GM12891 (cell line): ENCODE results near the gene GAPDH.
"Not testable (repeated sequence)": the region's sequence is repeated elsewhere in the genome, so short reads cannot be mapped to it uniquely, and the experiment has no call there.

Source experiments
- DNase-seq: peaks from one replicate; pipeline ENCODE4 v3.0.0; 2011; ENCODE audit warnings: low spot score; ENCODE audit not compliant: insufficient read length
- FAIRE-seq: peaks from 2 replicates; lab custom pipeline; 2011; peaks lifted over from hg19 to GRCh38; lab: Jason Lieb, UNC
- PAX5 ChIP-seq: IDR thresholded peaks from 2 replicates; pipeline ENCODE4 v1.6.1; 2011; ENCODE audit warnings: low read length, moderate library complexity, mild to moderate bottlenecking; ENCODE audit not compliant: insufficient read depth, severe bottlenecking
- POLR2A ChIP-seq: IDR thresholded peaks from 2 replicates; pipeline ENCODE4 v1.6.1; 2011; ENCODE audit warnings: low read depth, low read length, control low read depth
- POLR2AphosphoS5 ChIP-seq: IDR thresholded peaks from 2 replicates; pipeline ENCODE4 v1.6.1; 2011; ENCODE audit warnings: low read depth, low read length, control low read depth
- POU2F2 ChIP-seq: IDR thresholded peaks from 2 replicates; pipeline ENCODE4 v1.6.1; 2011; ENCODE audit warnings: low read depth, mild to moderate bottlenecking, control low read depth, low read length, moderate library complexity
- SPI1 ChIP-seq: IDR thresholded peaks from 2 replicates; pipeline ENCODE4 v1.6.1; 2011; ENCODE audit warnings: low read depth, low read length, control low read depth
- TAF1 ChIP-seq: IDR thresholded peaks from 2 replicates; pipeline ENCODE4 v1.6.1; 2011; ENCODE audit warnings: low read depth, low read length, control low read depth

Gene GAPDH

GRCh38 chr12:6551496-6552139, 17.3 kb downstream of the GAPDH start:
- TF ChIP-seq SPI1 (no peak), POLR2AphosphoS5 (no peak), POLR2A (no peak), POU2F2 (no peak), TAF1 (no peak), PAX5 (no peak)
- DNase-seq, result no peak
- FAIRE-seq, result no peak

GRCh38 chr12:6552140-6552551, 17.8 kb downstream of the GAPDH start:
- FAIRE-seq (no peak), DNase-seq (no peak)
- TF ChIP-seq POLR2AphosphoS5 (no peak), POU2F2 (no peak), SPI1 (no peak), POLR2A (no peak), PAX5 (no peak), TAF1 (no peak)

- peak; percentile 77 for FAIRE-seq
- TF ChIP-seq POLR2AphosphoS5 (no peak), TAF1 (no peak), PAX5 (no peak), POLR2A (no peak), SPI1 (no peak), POU2F2 (no peak)
- DNase-seq, result no peak
These were observed 18.9 kb downstream of the GAPDH start for GRCh38 chr12:6553051-6553868.

- FAIRE-seq, result peak; percentile 94
- TF ChIP-seq POLR2A (no peak), TAF1 (no peak), POU2F2 (no peak), POLR2AphosphoS5 (no peak), SPI1 (no peak), PAX5 (no peak)
- peak; percentile 82 for DNase-seq
These were observed 20.1 kb downstream of the GAPDH start for GRCh38 chr12:6554168-6555017.

GRCh38 chr12:6555018-6555691, 20.8 kb downstream of the GAPDH start:
- DNase-seq (no peak), FAIRE-seq (peak; percentile 71)
- TF ChIP-seq SPI1 (no peak), POU2F2 (no peak), PAX5 (no peak), TAF1 (no peak), POLR2A (no peak)

- not testable (repeated sequence) for FAIRE-seq, DNase-seq
- TF ChIP-seq POLR2A, result 0 out of 2 replicates have a peak, but pooled peaks have one; percentile 19
These were observed 22.1 kb downstream of the GAPDH start for GRCh38 chr12:6556496-6556817.

GRCh38 chr12:6556857-6557256, 22.5 kb downstream of the GAPDH start:
- no peak for TF ChIP-seq POU2F2
- TF ChIP-seq TAF1, result no peak
- TF ChIP-seq SPI1, result no peak
- TF ChIP-seq POLR2AphosphoS5, result no peak
- no peak for TF ChIP-seq POLR2A
- no peak for TF ChIP-seq PAX5
- DNase-seq, result no peak
- FAIRE-seq, result no peak

GRCh38 chr12:6558014-6558760, 23.9 kb downstream of the GAPDH start:
- DNase-seq, FAIRE-seq: not testable (repeated sequence)

- no peak for DNase-seq
- no peak for FAIRE-seq
- no peak for TF ChIP-seq POU2F2
- TF ChIP-seq POLR2AphosphoS5, result no peak
- no peak for TF ChIP-seq TAF1
- TF ChIP-seq PAX5, result no peak
These were observed 25.2 kb downstream of the GAPDH start for GRCh38 chr12:6559500-6559899.
